Epithelial cell of proximal tubule (primary cell): ENCODE data around the gene GATA1. TPM values are rescaled to one million over a fixed set of nuclear protein-coding genes. Genes with fewer than 3 reads are reported as not detected.

Source experiments
- DNase-seq: peaks from one replicate; pipeline ENCODE4 v3.0.0-alpha.2; 2011; ENCODE audit warnings: low read depth
- H3K4me3 ChIP-seq: 2 replicates; pipeline ENCODE4 v1.5.1; 2011; ENCODE audit warnings: low read depth, mild to moderate bottlenecking, low read length
- CTCF ChIP-seq: conservative IDR thresholded peaks from 2 replicates; pipeline ENCODE4 v1.5.1; 2012; ENCODE audit warnings: low read depth, mild to moderate bottlenecking, low read length
- total RNA-seq: library from RNA; depleted of rRNA; stranded (reverse); fragments of >200 nt; gene quantifications from 2 replicates; pipeline ENCODE4 v1.2.3, GENCODE V29; 2015

The GATA1 gene
- total RNA-seq, 1 donor from 2014 or later: not detected

DNA sequence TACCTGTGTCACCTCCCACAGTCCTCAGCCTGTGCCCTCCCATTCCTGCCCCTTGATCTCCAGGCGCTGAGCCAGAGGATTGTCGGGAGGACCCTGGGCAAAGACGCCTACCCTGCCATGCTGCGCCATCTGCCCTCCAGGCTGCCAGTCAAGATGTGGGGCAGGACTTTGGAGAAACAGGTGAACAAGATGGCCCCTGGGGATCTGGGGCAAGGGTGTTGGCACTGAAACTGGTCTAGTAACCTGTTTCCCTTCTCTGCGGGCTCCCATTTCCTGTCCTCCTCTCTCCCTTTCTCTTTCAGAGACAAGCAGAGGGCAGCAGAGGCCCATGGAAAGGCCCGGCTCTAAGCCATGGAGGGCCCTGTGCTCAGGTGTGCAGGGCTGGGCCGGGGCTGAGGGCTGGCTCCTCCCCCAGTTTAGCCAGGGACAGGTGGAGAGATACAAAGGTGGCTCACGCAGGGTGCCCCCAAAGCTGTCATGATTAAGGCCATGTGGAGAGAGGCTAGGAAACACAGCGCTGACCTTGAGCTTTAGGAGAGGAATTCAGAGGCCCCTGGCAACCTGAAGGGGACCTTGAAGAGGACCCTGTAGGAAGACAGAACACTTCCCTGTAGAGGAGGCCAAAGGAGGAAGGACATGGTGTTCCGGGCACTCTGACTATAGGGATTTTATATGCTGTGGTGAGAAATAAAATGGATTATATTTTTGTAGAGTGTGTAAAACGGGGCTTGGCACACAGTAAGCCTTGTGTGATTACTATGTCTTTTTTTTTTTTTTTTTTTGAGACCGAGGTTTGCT is 24.5 kb upstream of the GATA1 start, which contains the start of gene GLOD5:
Gene GLOD5 (plus strand): TSS at position 74 of the 798 bp plus-strand sequence. CDS start 44 bp downstream, at position 118.
- no peak for DNase-seq
- H3K4me3 ChIP-seq: peak within 1 kb of the TSS; percentile 35
- TF ChIP-seq CTCF: peak; percentile 51

DNA sequence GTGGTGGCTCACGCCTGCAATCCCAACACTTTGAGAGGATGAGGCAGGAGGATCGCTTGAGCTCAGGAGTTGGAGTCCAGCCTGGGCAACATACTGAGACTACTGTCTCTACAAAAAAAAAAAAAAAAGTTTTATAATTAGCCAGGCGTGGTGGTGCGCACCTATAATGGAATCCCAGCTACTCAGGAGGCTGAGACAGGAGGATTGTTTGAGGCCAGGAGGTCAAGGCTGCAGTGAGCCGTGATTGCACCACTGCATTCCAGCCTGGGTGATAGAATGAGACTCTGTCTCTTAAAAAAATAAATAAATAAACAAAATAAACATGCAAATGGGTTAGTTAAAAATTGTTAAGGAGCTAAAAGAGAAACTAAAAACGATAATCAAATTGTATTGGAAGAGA is 17.2 kb upstream of the GATA1 start:
- H3K4me3 ChIP-seq: no peak overlapping the region
- no peak for DNase-seq
- no peak for TF ChIP-seq CTCF

GRCh38 chrX:48770296-48770695 is 16.1 kb upstream of the GATA1 start:
- TF ChIP-seq CTCF: no peak
- DNase-seq: no peak
- no peak overlapping the region for H3K4me3 ChIP-seq

DNA sequence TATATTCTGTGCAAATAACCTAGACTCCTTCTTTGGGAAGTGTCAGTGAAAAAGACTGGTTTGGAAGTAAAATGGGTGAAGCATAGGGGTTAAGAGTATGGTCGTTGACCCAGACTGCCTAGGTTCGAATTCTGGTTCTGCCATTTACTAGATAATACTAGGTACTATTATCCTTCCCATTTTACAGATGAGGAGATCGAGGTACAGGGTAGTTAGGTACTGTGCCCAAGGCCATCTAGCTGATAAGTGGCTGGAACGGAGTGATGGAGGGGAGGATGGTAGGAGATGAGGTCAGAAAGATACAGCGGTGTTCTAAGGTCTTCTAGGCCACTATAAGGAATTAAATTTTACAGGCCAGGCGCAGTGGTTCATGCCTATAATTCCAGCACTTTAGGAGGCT is 13.8 kb upstream of the GATA1 start:
- no peak for DNase-seq
- no peak for TF ChIP-seq CTCF
- no peak overlapping the region for H3K4me3 ChIP-seq

GRCh38 chrX:48776818-48777439 is 9.5 kb upstream of the GATA1 start:
- no peak for DNase-seq
- H3K4me3 ChIP-seq: no peak overlapping the region
- no peak for TF ChIP-seq CTCF

DNA sequence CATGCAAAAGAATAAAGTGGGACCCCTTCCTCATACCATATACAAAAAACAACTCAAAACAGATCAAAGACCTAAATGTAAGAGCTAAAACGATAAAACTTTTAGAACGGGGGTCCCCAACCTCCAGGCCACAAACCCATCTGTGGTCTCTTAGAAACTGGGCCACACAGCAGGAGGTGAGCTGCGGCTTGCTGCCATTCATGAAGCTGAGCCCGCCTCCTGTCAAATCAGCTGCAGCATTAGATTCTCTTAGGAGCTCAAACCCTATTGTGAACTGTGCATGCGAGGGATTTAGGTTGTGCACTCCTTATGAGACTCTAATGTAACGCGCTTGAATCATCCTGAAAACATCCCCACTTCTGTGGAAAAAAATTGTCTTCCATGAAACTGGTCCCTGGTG is 7.0 kb upstream of the GATA1 start:
- H3K4me3 ChIP-seq: no peak overlapping the region
- TF ChIP-seq CTCF: no peak
- no peak for DNase-seq
